Measurements from ENCODE around the gene RENBP.

RENBP gene

GRCh38 chrX:153941336-153942252 lies 2.8 kb downstream of the RENBP start:
- TF ChIP-seq, protein P1, sequence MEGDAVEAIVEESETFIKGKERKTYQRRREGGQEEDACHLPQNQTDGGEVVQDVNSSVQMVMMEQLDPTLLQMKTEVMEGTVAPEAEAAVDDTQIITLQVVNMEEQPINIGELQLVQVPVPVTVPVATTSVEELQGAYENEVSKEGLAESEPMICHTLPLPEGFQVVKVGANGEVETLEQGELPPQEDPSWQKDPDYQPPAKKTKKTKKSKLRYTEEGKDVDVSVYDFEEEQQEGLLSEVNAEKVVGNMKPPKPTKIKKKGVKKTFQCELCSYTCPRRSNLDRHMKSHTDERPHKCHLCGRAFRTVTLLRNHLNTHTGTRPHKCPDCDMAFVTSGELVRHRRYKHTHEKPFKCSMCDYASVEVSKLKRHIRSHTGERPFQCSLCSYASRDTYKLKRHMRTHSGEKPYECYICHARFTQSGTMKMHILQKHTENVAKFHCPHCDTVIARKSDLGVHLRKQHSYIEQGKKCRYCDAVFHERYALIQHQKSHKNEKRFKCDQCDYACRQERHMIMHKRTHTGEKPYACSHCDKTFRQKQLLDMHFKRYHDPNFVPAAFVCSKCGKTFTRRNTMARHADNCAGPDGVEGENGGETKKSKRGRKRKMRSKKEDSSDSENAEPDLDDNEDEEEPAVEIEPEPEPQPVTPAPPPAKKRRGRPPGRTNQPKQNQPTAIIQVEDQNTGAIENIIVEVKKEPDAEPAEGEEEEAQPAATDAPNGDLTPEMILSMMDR (conservative IDR thresholded peaks at IDR 0.05; ENCODE audit: control insufficient read depth, insufficient read depth, low read depth, low read length), result no peak
- no peak overlapping the region for H3K4me3 ChIP-seq (ENCODE audit: control insufficient read depth, low read depth, low read length)

DNA sequence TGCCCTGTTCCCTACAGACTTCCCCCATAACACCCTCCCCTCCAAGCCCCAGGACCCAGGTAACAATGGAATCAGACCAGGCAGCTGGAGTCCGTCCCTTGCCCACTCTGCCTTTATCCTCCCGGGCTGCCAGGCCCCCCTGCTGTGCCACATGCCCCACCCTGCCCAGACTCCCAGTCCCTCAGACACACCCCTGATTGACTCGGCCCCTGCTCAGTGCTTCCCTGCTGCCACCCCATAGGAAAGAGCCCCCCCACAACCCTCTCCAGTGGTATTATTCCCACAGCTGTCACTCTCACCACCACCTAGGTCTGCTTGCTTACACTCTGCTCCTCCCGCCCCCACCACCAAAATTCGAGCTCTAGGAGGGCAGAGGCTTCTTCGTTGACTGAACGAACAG lies 4.9 kb downstream of the RENBP start:
- no peak for DNase-seq (ENCODE audit: low read depth)
- H3K4me3 ChIP-seq (ENCODE audit: control insufficient read depth, low read depth, low read length), result no peak overlapping the region

More at GRCh38 chrX:153941336-153942252, 2.8 kb downstream of the RENBP start:
- no peak for DNase-seq (ENCODE audit: low read depth)

DNA sequence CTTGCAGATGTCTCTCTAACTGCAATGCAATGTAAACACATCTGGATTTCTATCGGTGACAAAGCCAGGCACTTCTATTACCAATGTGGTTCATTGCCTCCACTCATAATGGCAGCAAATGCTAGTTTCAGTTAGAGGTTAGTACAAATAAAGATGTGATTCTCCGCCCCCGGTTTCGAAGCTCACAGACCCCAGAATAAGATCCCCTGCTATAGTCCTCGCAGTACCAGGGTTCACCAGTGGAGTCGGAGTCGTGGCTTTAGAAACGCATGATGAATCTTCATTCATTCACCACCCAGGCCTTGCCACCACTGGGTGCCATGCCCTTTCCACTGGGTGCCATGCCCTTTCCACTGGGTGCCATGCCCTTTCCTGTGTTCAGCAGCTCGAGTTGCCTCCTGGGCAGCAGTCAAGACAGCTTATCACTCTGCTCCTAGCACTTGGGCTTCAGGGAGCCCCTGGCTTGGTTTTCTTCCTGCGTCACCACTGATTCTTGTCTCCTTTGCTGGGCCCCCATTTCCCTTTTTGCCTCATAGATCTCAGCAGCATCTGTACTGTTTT lies 6.1 kb downstream of the RENBP start:
- TF ChIP-seq, protein P1 (conservative IDR thresholded peaks at IDR 0.05; ENCODE audit: control insufficient read depth, insufficient read depth, low read depth, low read length), result peak; percentile 4
- no peak overlapping the region for H3K4me3 ChIP-seq (ENCODE audit: control insufficient read depth, low read depth, low read length)
- no peak for DNase-seq (ENCODE audit: low read depth)

More for the DNA sequence above, 4.9 kb downstream of the RENBP start:
- TF ChIP-seq, protein P1 (conservative IDR thresholded peaks at IDR 0.05; ENCODE audit: control insufficient read depth, insufficient read depth, low read depth, low read length), result no peak

- DNase-seq (ENCODE audit: low read depth), result no peak
- no peak overlapping the region for H3K4me3 ChIP-seq (ENCODE audit: control insufficient read depth, low read depth, low read length)
- TF ChIP-seq, protein P1 (conservative IDR thresholded peaks at IDR 0.05; ENCODE audit: control insufficient read depth, insufficient read depth, low read depth, low read length), result no peak
These were observed 7.4 kb downstream of the RENBP start for GRCh38 chrX:153937056-153937455.

DNA sequence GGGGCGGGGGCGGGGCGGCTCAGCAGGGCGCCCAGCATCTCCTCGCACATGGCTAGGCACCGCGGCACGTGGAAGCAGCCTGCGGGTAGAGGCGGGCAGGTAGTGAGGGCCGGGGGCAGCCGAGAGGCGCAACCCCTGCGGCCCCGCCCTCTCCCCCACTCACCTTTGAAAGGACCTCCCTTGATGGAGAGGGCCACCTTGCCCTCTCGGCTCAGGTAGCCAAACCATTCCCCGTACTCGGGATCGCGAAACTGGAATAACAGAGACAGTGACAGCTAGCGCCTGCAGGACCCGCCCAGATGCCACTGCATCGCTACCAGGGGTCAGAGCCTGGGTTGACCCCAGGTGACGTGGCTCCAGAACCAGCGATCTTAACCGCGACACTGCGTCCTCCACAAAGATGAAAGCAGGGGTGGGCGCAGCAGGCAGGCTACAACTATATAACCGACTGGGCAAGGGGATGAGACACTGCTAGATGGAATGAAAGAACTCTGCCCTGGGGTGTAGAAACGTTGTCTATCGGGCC lies 9.1 kb downstream of the RENBP start:
- DNase-seq (ENCODE audit: low read depth), result no peak
- H3K4me3 ChIP-seq (ENCODE audit: control insufficient read depth, low read depth, low read length), result peak overlapping the region; percentile 37
- TF ChIP-seq, protein P1 (conservative IDR thresholded peaks at IDR 0.05; ENCODE audit: control insufficient read depth, insufficient read depth, low read depth, low read length), result no peak

GRCh38 chrX:153934762-153935325 lies 9.6 kb downstream of the RENBP start, which contains the start of gene NAA10:
TSS of gene NAA10 (minus strand) at chrX:153935037. CDS start at chrX:153934904, 133 bp downstream.
- DNase-seq (ENCODE audit: low read depth), result peak; percentile 63
- peak within 1 kb of the TSS; percentile 78 for H3K4me3 ChIP-seq (ENCODE audit: control insufficient read depth, low read depth, low read length)
- TF ChIP-seq, protein P1 (conservative IDR thresholded peaks at IDR 0.05; ENCODE audit: control insufficient read depth, insufficient read depth, low read depth, low read length), result no peak

Measured in fibroblast of mammary gland (primary cell).